NCI-H2107 (cell line): ENCODE results near the gene IL1RAPL1.
"Not testable (repeated sequence)": the region's sequence is repeated elsewhere in the genome, so short reads cannot be mapped to it uniquely, and the experiment has no call there.

Experiments used
- DNase-seq: peaks from one replicate; lab custom pipeline; 2025; lab: John Stamatoyannopoulos, UW

The IL1RAPL1 gene

GRCh38 chrX:29274517-29274916 is 687.3 kb downstream of the IL1RAPL1 start:
- no peak for DNase-seq

- no peak for DNase-seq
Measured at GRCh38 chrX:29275928-29276327, 688.7 kb downstream of the IL1RAPL1 start.

DNA sequence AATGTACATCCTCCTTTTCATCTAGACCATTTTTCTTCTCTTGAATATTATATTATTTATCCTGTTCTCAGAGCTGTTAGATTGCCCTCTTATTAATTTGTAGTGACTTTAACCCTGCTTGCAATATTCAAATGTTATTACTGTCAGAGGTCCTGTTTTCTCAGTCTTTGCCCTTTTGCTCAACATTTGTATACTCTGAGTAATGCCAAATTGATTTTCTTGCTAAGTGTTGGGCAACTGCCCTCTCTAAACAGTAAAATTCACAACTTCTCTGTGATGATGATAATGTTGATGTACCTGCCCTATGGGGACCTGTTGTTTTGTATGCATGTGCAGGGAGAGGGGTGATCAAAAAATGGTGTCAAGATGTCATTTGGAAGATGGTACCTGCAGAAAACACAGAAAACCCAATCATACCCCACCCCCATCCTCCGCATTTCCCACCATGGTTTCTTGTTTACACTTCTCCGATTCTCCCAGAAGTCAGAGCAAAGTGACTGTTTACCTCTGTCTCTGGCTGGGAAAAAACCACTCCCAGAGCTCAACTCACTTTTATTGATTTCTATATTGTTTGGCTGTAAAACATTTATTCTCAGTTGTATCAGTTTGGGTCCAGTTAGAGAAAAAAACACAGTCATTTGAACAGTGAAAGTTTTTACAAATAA is 694.0 kb downstream of the IL1RAPL1 start:
- no peak for DNase-seq

DNA sequence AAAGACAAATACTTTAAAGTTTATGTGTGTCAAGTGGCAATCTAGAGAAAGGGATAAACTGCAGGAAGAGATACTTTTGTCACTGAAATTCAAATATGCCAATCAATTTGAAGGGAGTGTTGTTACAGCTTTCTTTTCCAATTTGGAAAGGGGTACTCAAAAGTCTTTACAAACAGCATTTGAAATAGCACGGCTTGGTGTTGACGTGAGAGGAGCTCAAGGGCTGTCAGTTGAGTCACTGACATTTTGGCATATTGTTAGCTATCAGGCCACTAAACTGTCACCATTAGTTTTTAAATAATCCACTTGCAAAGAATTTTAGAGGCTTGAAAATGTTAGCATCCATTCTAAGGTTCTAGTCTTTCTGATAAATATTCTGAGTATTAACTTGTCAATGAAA is 698.4 kb downstream of the IL1RAPL1 start:
- DNase-seq = no peak

DNA sequence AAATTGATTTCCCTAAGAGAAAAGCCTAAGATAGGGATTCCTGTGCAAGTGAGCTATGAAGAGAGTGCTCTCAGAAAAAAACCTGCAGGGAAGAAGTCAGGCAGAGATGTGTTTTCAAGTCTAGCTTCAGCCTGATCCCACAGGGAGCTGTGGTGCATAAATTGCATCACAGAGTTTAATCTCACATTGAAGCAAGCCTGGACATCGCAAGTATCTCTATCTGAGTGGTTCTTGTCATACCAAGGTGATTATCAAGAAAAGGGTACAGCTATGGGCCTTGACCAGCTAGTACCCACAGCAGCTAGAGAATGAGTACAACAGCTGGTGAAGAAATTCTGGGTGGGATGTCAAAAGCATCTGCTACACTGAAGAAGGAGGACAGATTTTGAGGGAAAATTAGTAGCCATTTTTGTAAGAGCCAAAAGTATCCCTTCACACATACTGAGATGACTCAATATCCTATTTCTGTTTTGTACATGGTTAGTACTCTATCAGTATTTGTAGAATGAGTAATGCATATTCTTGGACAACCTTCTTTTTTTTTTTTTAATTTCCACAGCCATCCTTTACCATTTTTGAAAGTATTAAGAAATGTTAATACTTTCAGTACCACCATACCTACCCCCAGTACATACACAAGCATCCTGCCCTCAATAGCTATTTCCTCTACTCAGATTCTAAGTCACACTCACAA is 708.9 kb downstream of the IL1RAPL1 start:
- DNase-seq = no peak

GRCh38 chrX:29297171-29297800 is 710.0 kb downstream of the IL1RAPL1 start:
- no peak for DNase-seq

- DNase-seq = no peak
Measured at GRCh38 chrX:29299684-29300083, 712.4 kb downstream of the IL1RAPL1 start.

DNA sequence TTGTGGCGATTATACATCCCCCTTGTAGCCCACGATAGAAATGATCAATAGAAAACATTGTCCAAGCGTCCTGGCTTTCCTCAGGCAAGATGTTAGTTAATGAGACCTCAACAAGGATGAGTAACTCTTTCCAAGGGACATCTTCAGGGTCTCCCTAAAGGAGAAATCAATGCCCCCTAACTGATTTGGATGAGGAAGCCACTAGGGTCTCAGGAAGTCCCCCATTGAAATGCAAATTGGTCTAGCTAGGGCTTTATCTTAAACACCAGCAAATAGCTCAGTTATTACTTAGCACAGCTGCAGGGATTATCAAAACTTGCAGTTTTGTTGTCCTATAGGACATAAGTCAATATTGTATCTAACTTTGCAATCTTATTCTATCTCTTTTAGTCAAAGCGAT is 721.5 kb downstream of the IL1RAPL1 start:
- no peak for DNase-seq

DNA sequence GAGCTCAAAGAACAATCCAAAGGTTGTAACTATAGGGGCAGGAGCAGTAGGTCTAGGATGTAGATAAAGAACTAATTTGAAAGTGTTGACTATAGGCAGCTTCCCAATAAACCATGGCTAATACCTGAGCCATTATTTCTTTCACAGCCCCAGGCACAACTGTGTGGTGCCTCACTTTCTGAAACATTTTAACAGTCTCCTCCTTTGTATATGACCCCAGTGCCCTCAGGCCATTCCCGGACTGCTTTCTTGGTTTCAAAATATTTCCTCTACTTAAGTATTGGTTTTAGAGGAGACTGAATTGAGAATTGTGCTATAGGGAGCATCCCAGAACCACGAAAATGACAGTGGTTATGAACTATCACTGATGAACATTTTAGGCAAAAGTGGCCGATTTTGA is 728.7 kb downstream of the IL1RAPL1 start:
- no peak for DNase-seq

- DNase-seq = no peak
Measured at GRCh38 chrX:29318012-29318411, 730.8 kb downstream of the IL1RAPL1 start.

- DNase-seq = not testable (repeated sequence)
Measured at GRCh38 chrX:29332429-29332828, 745.2 kb downstream of the IL1RAPL1 start.

- not testable (repeated sequence) for DNase-seq
Measured at GRCh38 chrX:29333091-29333490, 745.8 kb downstream of the IL1RAPL1 start.

- DNase-seq = no peak
Measured at GRCh38 chrX:29348288-29348687, 761.0 kb downstream of the IL1RAPL1 start.

DNA sequence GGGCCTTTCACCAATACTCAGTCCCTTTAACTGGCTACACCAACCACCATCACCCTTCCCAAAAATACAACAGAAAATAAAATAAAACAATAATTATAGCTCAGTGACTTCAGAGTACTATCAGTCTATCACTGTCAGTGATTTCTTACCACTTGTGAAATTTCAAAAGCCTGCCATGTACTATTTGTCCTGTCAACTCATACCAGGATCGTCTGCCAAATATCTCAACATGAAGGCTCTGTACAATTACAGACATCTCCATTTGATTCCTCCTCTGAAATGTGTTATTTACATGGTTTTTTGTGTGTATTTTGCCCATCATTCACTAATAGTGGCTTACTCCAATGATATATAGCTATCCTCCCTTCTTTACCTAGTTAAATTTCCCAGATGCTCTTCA is 772.0 kb downstream of the IL1RAPL1 start:
- DNase-seq = no peak

DNA sequence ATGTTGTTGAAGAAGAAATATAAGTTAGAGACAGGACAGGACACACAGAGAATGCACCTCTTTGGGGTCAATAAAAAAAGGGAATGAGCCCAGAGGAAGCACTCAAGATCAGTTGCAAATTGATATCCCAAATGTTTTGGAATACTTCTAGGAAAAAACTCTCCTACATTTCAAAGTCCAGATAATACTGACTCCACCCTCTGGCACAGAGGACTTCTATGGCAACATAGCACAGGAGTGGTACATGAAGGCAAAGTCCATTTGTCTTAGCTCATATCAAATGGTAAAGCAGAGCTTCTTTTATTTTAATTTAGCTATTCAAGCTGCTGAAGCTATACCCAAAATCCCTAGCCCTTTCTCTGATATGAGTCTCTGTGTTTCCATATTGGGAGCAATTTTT is 787.5 kb downstream of the IL1RAPL1 start:
- DNase-seq = not testable (repeated sequence)

GRCh38 chrX:29376584-29376983 is 789.3 kb downstream of the IL1RAPL1 start:
- no peak for DNase-seq

- DNase-seq = no peak
Measured at GRCh38 chrX:29382811-29383210, 795.6 kb downstream of the IL1RAPL1 start.

- DNase-seq = no peak
Measured at GRCh38 chrX:29388509-29388908, 801.3 kb downstream of the IL1RAPL1 start.

DNA sequence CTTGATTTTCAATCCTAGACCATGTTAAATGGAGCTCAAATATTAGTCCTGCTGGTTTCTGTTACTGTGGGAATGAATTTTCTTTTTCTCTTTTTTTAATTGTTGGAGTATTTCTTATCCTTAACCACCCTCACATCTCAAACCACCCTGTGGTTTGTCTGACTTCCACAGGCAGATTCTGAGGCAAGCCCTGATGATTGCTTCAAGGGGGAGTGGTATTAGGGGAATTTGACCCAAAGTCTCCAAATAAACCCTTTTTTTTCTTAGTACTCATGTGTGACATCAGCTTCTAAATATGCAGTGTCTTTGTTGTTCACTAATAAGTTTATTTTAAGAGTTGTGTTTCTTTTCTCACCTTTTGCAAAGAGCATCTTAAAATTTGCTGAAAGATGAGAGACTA is 810.3 kb downstream of the IL1RAPL1 start:
- no peak for DNase-seq

DNA sequence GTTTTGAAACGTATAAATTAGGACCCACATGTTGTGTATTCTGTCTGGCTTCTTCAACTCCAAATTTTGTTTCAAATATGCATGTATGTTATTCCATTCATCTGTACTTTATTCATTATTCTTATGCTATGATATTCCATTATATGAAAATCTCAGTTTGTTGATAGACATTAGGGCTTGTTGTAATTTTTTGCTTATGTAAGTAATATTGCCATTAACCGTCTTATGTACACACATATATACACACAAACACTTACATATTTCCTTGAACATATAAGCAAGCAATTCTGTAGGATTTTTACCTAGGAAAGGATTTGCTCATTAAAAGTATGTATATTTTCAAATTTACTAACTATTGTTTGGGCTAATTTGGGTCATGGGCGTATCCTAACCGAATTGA is 820.1 kb downstream of the IL1RAPL1 start:
- no peak for DNase-seq

DNA sequence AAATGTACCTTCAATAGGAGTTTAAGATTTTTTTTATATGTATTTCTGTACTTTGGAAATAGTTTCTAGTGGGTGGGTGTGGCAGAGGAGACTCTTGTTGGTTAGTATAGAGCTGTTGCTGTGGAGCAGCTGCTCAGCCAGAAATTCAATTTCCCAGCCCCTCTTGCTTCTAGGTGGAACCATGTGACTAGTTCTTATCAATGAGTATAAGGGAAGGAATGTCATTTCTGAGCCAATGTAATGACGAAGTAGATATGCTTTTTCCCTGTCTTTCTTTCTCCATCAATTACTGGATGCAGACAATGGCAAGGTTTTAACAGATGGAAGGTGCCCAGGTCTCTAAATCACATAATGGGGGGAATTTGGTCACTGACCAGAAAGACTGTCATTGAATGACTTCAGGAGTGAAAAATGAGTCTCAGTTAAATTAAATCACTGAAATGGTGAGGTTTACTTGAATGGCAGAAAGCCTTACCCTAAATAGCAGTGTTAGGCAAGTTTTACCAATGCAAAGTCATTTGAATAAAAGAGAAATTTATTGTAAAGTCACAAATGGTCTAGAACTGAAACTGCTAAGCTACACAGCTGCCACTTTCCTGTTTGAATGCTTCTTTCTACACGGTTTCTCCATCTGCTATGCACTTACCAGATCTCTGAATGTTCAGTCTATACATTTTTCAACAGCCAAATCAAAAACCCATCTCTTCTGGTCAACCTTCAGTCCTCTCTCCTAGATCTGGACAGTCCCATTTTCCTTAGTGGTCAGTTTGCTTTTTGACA is 832.7 kb downstream of the IL1RAPL1 start:
- DNase-seq = no peak

DNA sequence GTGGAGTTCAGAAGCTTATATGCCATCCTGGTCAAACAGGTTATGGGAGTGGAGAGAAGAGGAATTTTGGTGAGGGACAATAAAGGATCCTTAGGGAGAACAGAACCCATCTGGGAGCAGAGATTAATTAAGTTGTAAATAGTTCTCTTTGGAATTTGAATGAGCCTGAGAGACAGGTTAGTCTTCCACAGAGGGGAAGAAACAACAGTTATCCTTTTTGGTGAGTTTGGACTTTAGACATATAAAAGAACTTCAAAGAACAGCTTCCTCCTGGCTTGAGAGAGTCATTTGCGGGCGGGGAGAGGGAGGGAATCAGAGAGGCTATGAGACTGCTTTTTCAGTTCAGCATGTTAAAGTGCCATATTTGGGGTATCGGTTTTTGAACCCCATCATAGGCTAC is 834.8 kb downstream of the IL1RAPL1 start:
- DNase-seq = no peak

DNA sequence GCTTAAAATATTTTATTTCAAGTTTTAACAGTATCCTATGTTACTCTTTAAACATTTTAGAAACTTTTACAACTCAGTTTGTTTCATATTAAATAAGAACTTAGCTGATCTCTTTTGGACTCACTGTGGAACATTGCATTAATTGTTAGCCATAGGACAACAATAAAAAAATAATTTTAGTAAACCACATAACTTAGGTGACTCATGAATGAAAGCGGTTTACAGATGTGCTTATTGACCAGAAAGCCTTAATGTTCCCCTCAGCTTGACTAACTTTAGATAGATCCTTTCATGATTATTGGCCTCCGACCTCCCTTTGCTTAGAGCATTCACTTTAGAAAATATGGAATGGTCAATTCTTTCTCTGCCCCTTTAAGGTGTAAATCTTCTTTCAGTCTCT is 844.6 kb downstream of the IL1RAPL1 start:
- DNase-seq = no peak
